HUES64 (cell line): ENCODE results near the gene JPH2.
"Not testable (repeated sequence)": the region's sequence is repeated elsewhere in the genome, so short reads cannot be mapped to it uniquely, and the experiment has no call there.

Source experiments
- H3K27ac ChIP-seq: 2 replicates; pipeline ENCODE4 v1.7.0; 2013; ENCODE audit warnings: low read depth, low read length, inconsistent platforms
- H3K27me3 ChIP-seq: 2 replicates; pipeline ENCODE4 v1.6.1; 2013; ENCODE audit warnings: mild to moderate bottlenecking, low read length; ENCODE audit not compliant: insufficient read depth
- H3K36me3 ChIP-seq: 2 replicates; pipeline ENCODE4 v1.6.1; 2013; ENCODE audit warnings: mild to moderate bottlenecking, low read length; ENCODE audit not compliant: insufficient read depth
- H3K4me1 ChIP-seq: 2 replicates; pipeline ENCODE4 v1.6.1; 2013; ENCODE audit warnings: mild to moderate bottlenecking, low read length, moderate library complexity; ENCODE audit not compliant: insufficient read depth
- H3K4me3 ChIP-seq: 2 replicates; pipeline ENCODE4 v1.5.1; 2013; ENCODE audit warnings: mild to moderate bottlenecking, low read length, moderate library complexity
- H3K9ac ChIP-seq: 2 replicates; pipeline ENCODE4 v1.6.1; 2013; ENCODE audit warnings: mild to moderate bottlenecking, low read depth, low read length
- H3K9me3 ChIP-seq: 2 replicates; pipeline ENCODE4 v1.6.1; 2013; ENCODE audit warnings: low read depth, low read length; ENCODE audit not compliant: insufficient read depth
- WGBS: fragments of 150-250, 120-280 bp; methylation state at CpG from one replicate; pipeline ENCODE4 v1.1.7; 2013; ENCODE audit warnings: missing lambda C conversion rate; 5-methylcytosine and 5-hydroxymethylcytosine counted together

Gene JPH2

GRCh38 chr20:44200371-44200770 lies 13.4 kb upstream of the JPH2 start:
- H3K9me3 ChIP-seq, result no peaks in the 10 kb centered on the region
- WGBS, result 95% methylated on average over 4 of the region's 4 CpGs
- H3K27ac ChIP-seq, result no peak overlapping the region
- H3K36me3 ChIP-seq, result peaks cover 89% of the 10 kb centered on the region
- H3K9ac ChIP-seq, result no peak overlapping the region
- no peak overlapping the region for H3K4me3 ChIP-seq
- H3K4me1 ChIP-seq, result no peaks in the 10 kb centered on the region; the same call in 1 of the 2 replicates
- H3K27me3 ChIP-seq, result no peaks in the 10 kb centered on the region

DNA sequence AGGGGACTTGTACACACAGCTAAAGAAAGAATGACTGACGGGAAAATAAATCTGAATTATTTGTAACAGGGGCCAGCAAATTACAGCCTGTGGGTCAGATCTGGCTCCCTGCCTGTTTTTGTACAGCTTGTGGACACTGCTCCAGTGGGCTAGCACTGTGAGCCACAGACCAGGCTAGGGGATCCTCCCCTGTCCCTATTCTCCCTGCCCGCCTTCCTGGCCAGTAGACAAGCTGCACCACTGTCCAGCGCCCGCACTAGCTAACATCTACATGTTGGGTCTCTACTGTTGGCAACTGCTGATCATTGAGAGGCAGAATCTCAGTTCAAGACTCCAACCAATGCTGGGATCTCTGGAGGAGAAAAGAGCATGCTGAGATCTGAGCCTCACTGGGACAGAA lies 12.9 kb upstream of the JPH2 start:
- Histone ChIP-seq H3K4me1 (no peaks in the 10 kb centered on the region; the same call in 1 of the 2 replicates), H3K36me3 (peaks cover 84% of the 10 kb centered on the region), H3K9me3 (no peaks in the 10 kb centered on the region), H3K27me3 (no peaks in the 10 kb centered on the region), H3K9ac (no peak overlapping the region), H3K4me3 (no peak overlapping the region), H3K27ac (no peak overlapping the region)
- 94% methylated on average over 4 of the region's 4 CpGs for WGBS

DNA sequence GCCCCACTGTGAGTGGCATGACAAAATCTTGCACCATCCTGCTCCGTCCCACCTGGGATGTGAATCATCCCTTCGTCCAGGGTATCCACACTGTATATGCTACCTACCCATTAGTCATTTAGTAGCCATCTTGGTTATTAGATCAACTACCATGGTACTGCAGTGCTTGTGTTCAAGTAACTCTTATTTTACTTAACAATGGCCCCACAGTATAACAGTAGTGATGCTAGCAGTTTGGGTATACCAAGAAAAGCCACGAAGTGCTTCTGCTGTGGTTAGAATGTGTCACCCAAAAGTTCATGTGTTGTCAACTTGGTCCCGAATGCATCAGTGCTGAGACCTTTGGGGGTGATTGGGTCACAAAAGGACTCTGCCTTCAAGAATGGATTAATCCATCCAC lies 11.9 kb upstream of the JPH2 start:
- Histone ChIP-seq H3K4me3 (no peak overlapping the region), H3K9me3 (no peaks in the 10 kb centered on the region), H3K27ac (no peak overlapping the region), H3K9ac (no peak overlapping the region), H3K36me3 (peaks cover 74% of the 10 kb centered on the region), H3K27me3 (no peaks in the 10 kb centered on the region), H3K4me1 (no peaks in the 10 kb centered on the region)
- 92% methylated on average over 4 of the region's 4 CpGs for WGBS

DNA sequence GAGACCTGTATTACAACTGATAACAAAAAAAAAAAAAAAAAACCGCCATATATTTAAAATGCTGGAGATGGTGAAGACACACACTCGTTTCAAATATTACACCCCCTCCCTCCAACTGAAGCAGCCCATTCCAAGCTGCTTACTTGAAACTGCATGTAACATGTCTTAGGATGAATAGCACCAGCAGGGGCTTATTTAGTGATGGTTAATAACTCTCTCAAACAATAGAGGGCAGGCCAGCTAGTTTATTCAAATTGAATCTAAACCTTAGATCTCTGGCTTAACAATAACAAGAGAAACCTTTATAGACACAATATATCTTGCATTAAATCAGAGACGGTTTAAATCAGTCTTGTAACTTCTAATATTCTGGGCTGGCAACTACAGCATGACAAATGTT lies 9.3 kb upstream of the JPH2 start:
- Histone ChIP-seq H3K9ac (no peak overlapping the region), H3K4me1 (no peaks in the 10 kb centered on the region), H3K27me3 (no peaks in the 10 kb centered on the region), H3K4me3 (no peak overlapping the region), H3K36me3 (peaks cover 49% of the 10 kb centered on the region), H3K27ac (no peak overlapping the region), H3K9me3 (no peaks in the 10 kb centered on the region)
- 93% methylated on average over 1 of the region's 3 CpGs for WGBS

- Histone ChIP-seq H3K4me1 (no peaks in the 10 kb centered on the region), H3K4me3 (no peak overlapping the region), H3K27me3 (no peaks in the 10 kb centered on the region), H3K9me3 (no peaks in the 10 kb centered on the region), H3K27ac (no peak overlapping the region), H3K9ac (no peak overlapping the region), H3K36me3 (peaks cover 42% of the 10 kb centered on the region)
- WGBS, result no CpG with 5 or more reads among the region's 1 CpG
These were observed 8.6 kb upstream of the JPH2 start for GRCh38 chr20:44195605-44196004.

DNA sequence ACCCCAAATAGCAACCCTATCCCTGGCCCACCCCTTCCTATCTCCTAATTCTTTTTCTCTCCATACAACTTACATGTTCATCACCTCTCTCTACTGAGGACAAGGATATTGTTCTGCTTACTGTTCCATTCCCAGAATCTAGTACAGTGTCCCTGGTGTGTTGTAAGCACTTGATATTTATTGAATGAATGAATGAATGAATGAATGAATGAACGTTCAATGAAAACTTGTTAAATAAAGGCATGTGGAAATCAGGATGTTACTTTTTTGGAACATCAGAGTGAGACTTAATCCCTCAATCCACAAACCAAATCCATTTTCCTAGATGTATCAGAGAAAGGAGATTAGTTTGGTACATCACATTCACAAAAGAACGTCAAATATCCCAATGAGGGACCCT lies 6.8 kb upstream of the JPH2 start:
- H3K4me1 ChIP-seq, result no peaks in the 10 kb centered on the region
- H3K4me3 ChIP-seq, result no peak overlapping the region
- H3K9ac ChIP-seq, result no peak overlapping the region
- no peak overlapping the region for H3K27ac ChIP-seq
- no peaks in the 10 kb centered on the region for H3K9me3 ChIP-seq
- H3K36me3 ChIP-seq, result peaks cover 24% of the 10 kb centered on the region
- 85% methylated on average over 2 of the region's 2 CpGs for WGBS
- H3K27me3 ChIP-seq, result no peaks in the 10 kb centered on the region

- peaks cover 11% of the 10 kb centered on the region; the same call in 1 of the 2 replicates for H3K4me1 ChIP-seq
- H3K4me3 ChIP-seq, result not testable (repeated sequence)
- WGBS, result 93% methylated on average over 5 of the region's 5 CpGs
These were observed 4.7 kb upstream of the JPH2 start for GRCh38 chr20:44191640-44192039.

GRCh38 chr20:44190197-44190852 lies 3.3 kb upstream of the JPH2 start:
- not testable (repeated sequence) for H3K4me3 ChIP-seq, H3K9me3 ChIP-seq, H3K27ac ChIP-seq, H3K36me3 ChIP-seq, H3K27me3 ChIP-seq, H3K9ac ChIP-seq
- peaks cover 11% of the 10 kb centered on the region; the same call in 1 of the 2 replicates for H3K4me1 ChIP-seq
- 43% methylated on average over 14 of the region's 15 CpGs for WGBS

More at GRCh38 chr20:44191640-44192039, 4.7 kb upstream of the JPH2 start:
- H3K9ac ChIP-seq, H3K27me3 ChIP-seq, H3K27ac ChIP-seq, H3K9me3 ChIP-seq, H3K36me3 ChIP-seq: not testable (repeated sequence)

DNA sequence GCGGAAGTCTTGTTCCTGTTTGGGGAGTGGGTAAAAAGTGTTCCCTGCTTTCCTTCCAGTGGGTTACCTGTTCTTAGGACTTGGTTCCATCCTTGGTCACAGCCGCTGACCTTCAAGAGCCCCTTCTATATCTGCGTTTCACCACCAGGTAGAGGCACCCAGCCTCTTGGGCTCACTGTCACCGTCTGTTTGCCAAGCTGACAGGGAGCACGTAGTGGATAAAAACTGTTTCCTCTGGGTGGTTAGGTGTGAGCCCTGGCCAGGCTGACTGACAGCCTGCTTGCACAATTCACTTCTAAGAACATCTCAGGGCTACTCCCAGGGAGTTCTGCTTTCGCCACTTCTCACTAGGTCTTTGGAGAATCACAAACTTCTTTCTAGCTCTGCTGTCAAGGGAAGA lies 1.8 kb upstream of the JPH2 start:
- H3K4me1 ChIP-seq, result peaks cover 11% of the 10 kb centered on the region; the same call in 1 of the 2 replicates
- no peak overlapping the region for H3K27ac ChIP-seq
- H3K36me3 ChIP-seq, result no peaks in the 10 kb centered on the region
- H3K27me3 ChIP-seq, result no peaks in the 10 kb centered on the region
- H3K9me3 ChIP-seq, result no peaks in the 10 kb centered on the region
- H3K9ac ChIP-seq, result no peak overlapping the region
- 84% methylated on average over 5 of the region's 6 CpGs for WGBS
- no peak overlapping the region for H3K4me3 ChIP-seq

- Histone ChIP-seq H3K9me3 (no peaks in the 10 kb centered on the region), H3K4me3 (peak overlapping the region; percentile 59), H3K27me3 (no peaks in the 10 kb centered on the region), H3K27ac (peak overlapping the region; percentile 4), H3K9ac (peak overlapping the region; percentile 63), H3K36me3 (no peaks in the 10 kb centered on the region), H3K4me1 (peaks cover 11% of the 10 kb centered on the region; the same call in 1 of the 2 replicates)
- 37% methylated on average over 8 of the region's 8 CpGs for WGBS
These were observed 1.1 kb upstream of the JPH2 start for GRCh38 chr20:44187772-44188709.

DNA sequence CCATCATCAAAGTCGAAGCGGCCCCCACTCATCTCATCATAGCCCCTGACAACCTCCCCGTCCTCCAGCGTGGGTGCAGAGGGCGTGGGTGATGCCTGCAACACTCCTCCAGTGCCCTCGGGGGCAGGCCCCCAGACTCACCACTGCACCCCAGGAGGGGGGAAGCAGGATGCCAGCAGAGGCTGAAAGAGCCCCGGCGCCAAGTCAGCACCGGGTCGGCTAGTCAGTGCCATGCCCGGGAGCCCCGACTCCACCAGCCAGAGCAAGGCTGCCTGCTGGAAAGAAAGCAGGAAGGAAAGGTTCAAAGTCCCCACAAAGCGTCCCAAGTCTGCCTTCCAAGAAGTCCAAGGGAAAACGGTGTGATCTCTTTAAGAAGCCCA lies 324 bp downstream of the JPH2 start:
- Histone ChIP-seq H3K4me3 (peak overlapping the region; percentile 59), H3K27me3 (no peaks in the 10 kb centered on the region), H3K9ac (peak overlapping the region; percentile 63), H3K36me3 (no peaks in the 10 kb centered on the region), H3K4me1 (peaks cover 13% of the 10 kb centered on the region; the same call in 1 of the 2 replicates), H3K27ac (no peak overlapping the region), H3K9me3 (no peaks in the 10 kb centered on the region)
- 26% methylated on average over 14 of the region's 14 CpGs for WGBS
